ENCODE measurements around the gene TKFC. TPM values are rescaled to one million over a fixed set of nuclear protein-coding genes. Genes with fewer than 3 reads are reported as not detected.

TKFC gene, protein sequence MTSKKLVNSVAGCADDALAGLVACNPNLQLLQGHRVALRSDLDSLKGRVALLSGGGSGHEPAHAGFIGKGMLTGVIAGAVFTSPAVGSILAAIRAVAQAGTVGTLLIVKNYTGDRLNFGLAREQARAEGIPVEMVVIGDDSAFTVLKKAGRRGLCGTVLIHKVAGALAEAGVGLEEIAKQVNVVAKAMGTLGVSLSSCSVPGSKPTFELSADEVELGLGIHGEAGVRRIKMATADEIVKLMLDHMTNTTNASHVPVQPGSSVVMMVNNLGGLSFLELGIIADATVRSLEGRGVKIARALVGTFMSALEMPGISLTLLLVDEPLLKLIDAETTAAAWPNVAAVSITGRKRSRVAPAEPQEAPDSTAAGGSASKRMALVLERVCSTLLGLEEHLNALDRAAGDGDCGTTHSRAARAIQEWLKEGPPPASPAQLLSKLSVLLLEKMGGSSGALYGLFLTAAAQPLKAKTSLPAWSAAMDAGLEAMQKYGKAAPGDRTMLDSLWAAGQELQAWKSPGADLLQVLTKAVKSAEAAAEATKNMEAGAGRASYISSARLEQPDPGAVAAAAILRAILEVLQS
- polyA plus RNA-seq (2013) = 12.5 and 12.7 TPM in 2 replicates

DNA sequence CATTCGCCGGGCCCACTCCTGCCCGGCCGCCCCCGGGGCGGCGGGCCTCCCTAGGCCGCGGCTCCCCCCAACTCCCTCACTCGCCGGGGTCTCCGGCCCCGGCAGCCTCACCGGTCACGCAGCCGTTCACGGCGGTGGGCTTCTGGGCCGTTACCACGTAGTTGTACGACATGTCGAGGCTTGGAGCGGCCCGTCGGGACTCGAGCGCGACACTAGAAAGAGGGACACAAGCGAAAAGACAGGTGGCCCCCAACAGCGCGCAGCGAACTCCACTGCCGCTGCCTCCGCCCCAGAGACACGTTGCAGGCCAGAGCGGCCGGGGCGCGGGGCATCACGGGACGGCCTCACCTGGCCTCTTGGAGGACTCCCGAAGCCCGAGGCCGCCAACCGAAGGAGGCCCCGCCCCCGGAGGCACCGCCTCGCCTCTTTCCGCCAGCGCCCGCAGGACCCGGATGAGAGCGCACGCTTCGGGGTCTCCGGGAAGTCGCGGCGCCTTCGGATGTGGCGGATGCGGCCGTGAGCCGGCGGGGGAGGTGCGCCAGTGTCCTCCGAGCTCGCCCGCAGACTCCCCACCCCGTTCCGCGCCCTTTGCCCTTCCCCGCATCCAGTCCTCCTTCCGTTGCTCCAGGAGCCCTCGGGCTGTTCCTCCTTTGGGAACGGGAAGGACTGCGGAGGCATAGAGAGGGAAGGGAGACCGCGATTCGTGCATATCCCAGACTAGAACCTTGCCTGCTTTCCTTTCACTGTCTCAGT, at the start of gene TKFC, which contains the start of gene DDB1:
TKFC (plus strand) TSS at position 432 of the 753 bp plus-strand sequence. CDS start 1,501 bp downstream, outside the sequence.
DDB1 (minus strand) TSS at position 309 of the 753 bp plus-strand sequence; CDS start at position 172, 137 bp downstream.
- H3K4ac ChIP-seq (ENCODE audit: low read depth, low read length) = peak within 1 kb of the TSS; percentile 96
- peak within 1 kb of the TSS; percentile 86 for H3K4me2 ChIP-seq (ENCODE audit: low read length)
- no CpG with 5 or more reads among the region's 81 CpGs for WGBS (ENCODE audit: extremely low coverage, insufficient coverage, insufficient read length)
- peak within 1 kb of the TSS; percentile 89 for H2AK5ac ChIP-seq (ENCODE audit: low read length)
- peak within 1 kb of the TSS; percentile 88 for H3K18ac ChIP-seq (ENCODE audit: low read length)
- peak within 1 kb of the TSS; percentile 96 for H2BK120ac ChIP-seq (ENCODE audit: insufficient read depth, low read length, poor library complexity)
- H2BK12ac ChIP-seq (ENCODE audit: low read length) = peak within 1 kb of the TSS; percentile 5
- peak within 1 kb of the TSS; percentile 94 for H4K8ac ChIP-seq (ENCODE audit: low read depth, low read length)
- H3K4me1 ChIP-seq (ENCODE audit: control insufficient read depth in 1 of 2, insufficient read depth in 2 of 2, low read length in 2 of 2) = peaks cover 12 to 16% of the 10 kb centered on the region in 2 experiments
- peak within 1 kb of the TSS; percentile 84 for H4K12ac ChIP-seq (ENCODE audit: low read depth, low read length)
- peaks cover 2% of the 10 kb centered on the region for H3K9me3 ChIP-seq (ENCODE audit: insufficient read depth, low read depth, low read length)
- H3K14ac ChIP-seq (ENCODE audit: low read length) = peak within 1 kb of the TSS; percentile 96
- peak within 1 kb of the TSS; percentile 99 for H3K4me3 ChIP-seq (ENCODE audit: low read depth, low read length)
- H2BK5ac ChIP-seq (ENCODE audit: low read depth, low read length, poor library complexity) = peak within 1 kb of the TSS; percentile 84
- DNase-seq = peak; percentile 98 to 99
- no peak within 1 kb of the TSS for H3K23ac ChIP-seq (ENCODE audit: low read length)
- H3K36me3 ChIP-seq (ENCODE audit: control insufficient read depth in 1 of 2, insufficient read depth in 2 of 2, low read length in 2 of 2) = peaks cover 8 to 10% of the 10 kb centered on the region in 2 experiments
- peak within 1 kb of the TSS; percentile 98 for H4K91ac ChIP-seq (ENCODE audit: low read depth, low read length)
- H3K9ac ChIP-seq (ENCODE audit: low read length) = peak within 1 kb of the TSS; percentile 98
- H3K79me1 ChIP-seq (ENCODE audit: low read length) = peaks cover 15% of the 10 kb centered on the region
- H3K27ac ChIP-seq (ENCODE audit: low read depth, low read length) = peak within 1 kb of the TSS; percentile 85
- H3K79me2 ChIP-seq (ENCODE audit: control insufficient read depth, insufficient read depth, low read length, poor library complexity) = peaks cover 20% of the 10 kb centered on the region
- H3K27me3 ChIP-seq (ENCODE audit: insufficient read depth, low read length) = no peaks in the 10 kb centered on the region
- peak within 1 kb of the TSS; percentile 91 for H2AFZ ChIP-seq (ENCODE audit: insufficient read depth, low read length, poor library complexity)

DNA sequence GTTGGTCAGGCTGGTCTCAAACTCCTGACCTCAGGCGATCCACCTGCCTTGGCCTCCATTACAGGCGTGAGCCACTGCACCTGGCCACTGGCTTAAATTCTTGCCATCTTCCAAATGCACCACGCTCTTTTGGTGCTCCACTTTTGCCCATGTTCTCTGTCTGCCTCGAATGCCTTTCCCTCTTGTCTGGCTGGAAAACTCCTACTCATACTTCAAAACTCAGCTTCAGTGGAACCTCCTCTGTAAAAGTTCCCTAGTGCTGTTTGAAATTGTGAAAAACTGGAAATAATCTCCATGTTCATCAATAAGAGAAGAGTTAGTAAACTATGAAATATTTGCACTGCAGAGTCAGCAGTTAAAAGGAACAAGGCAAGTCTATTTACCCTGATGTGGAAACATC, 49.4 kb upstream of the TKFC start:
- no CpG with 5 or more reads among the region's 4 CpGs for WGBS (ENCODE audit: extremely low coverage, insufficient coverage, insufficient read length)
- Histone ChIP-seq H3K36me3 (ENCODE audit: control insufficient read depth in 1 of 2, insufficient read depth in 2 of 2, low read length in 2 of 2) (peaks cover 11 to 18% of the 10 kb centered on the region in 2 experiments), H4K8ac (ENCODE audit: low read depth, low read length) (no peak overlapping the region), H2AK5ac (ENCODE audit: low read length) (no peak overlapping the region), H3K14ac (ENCODE audit: low read length) (no peak overlapping the region), H3K4me3 (ENCODE audit: low read depth, low read length) (no peak overlapping the region), H3K4me1 (ENCODE audit: control insufficient read depth in 1 of 2, insufficient read depth in 2 of 2, low read length in 2 of 2) (peaks cover 3 to 5% of the 10 kb centered on the region in 2 experiments), H3K9me3 (ENCODE audit: insufficient read depth, low read depth, low read length) (peaks cover 4% of the 10 kb centered on the region), H4K12ac (ENCODE audit: low read depth, low read length) (no peak overlapping the region), H3K27me3 (ENCODE audit: insufficient read depth, low read length) (no peaks in the 10 kb centered on the region), H2BK5ac (ENCODE audit: low read depth, low read length, poor library complexity) (no peak overlapping the region), H2BK12ac (ENCODE audit: low read length) (no peak overlapping the region), H3K23ac (ENCODE audit: low read length) (no peak overlapping the region), H3K18ac (ENCODE audit: low read length) (no peak overlapping the region), H3K4ac (ENCODE audit: low read depth, low read length) (no peak overlapping the region), H3K9ac (ENCODE audit: low read length) (no peak overlapping the region), H3K79me1 (ENCODE audit: low read length) (no peaks in the 10 kb centered on the region), H3K4me2 (ENCODE audit: low read length) (no peak overlapping the region), H4K91ac (ENCODE audit: low read depth, low read length) (no peak overlapping the region), H2AFZ (ENCODE audit: insufficient read depth, low read length, poor library complexity) (no peak overlapping the region), H3K79me2 (ENCODE audit: control insufficient read depth, insufficient read depth, low read length, poor library complexity) (no peaks in the 10 kb centered on the region), H2BK120ac (ENCODE audit: insufficient read depth, low read length, poor library complexity) (no peak overlapping the region), H3K27ac (ENCODE audit: low read depth, low read length) (no peak overlapping the region)
- DNase-seq = peak in 1 of 2 donors; percentile 42

DNA sequence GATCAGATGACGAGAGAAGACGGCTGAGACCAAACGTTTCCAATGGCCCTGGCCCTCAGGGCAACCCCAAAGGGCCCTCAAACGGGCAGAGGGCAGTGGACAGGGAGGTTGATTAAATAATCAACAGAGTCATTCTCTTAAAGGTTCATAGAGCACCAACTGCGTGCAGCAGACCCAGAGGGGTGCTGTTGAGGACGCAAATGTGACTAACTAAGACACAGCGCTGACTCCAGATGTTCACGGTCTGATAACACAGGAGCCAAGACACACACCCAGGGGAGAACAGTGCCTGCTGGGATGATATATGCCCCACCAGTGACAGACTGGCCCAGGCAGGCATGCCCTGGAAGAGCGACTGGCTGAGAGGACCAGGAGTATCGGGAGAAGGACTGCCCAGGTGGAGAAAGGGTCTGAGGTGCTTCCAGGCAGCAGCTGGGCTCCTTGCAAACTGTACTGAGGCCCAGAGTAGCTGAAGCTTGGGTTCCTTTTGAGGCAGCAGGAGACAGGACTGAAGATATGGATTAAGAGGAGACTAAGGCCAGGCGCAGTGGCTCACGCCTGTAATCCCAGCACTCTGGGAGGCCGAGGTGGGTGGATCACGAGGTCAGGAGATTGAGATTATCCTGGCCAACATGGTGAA, 45.6 kb upstream of the TKFC start:
- Histone ChIP-seq H3K4me3 (ENCODE audit: low read depth, low read length) (no peak overlapping the region), H3K4me1 (ENCODE audit: control insufficient read depth in 1 of 2, insufficient read depth in 2 of 2, low read length in 2 of 2) (no peaks in the 10 kb centered on the region), H2BK120ac (ENCODE audit: insufficient read depth, low read length, poor library complexity) (no peak overlapping the region)

More for the DNA sequence above, 45.6 kb upstream of the TKFC start:
- Histone ChIP-seq H3K23ac (ENCODE audit: low read length) (no peak overlapping the region), H3K79me2 (ENCODE audit: control insufficient read depth, insufficient read depth, low read length, poor library complexity) (no peaks in the 10 kb centered on the region), H4K8ac (ENCODE audit: low read depth, low read length) (no peak overlapping the region), H3K27ac (ENCODE audit: low read depth, low read length) (no peak overlapping the region), H3K9ac (ENCODE audit: low read length) (no peak overlapping the region), H2AFZ (ENCODE audit: insufficient read depth, low read length, poor library complexity) (no peak overlapping the region), H3K27me3 (ENCODE audit: insufficient read depth, low read length) (no peaks in the 10 kb centered on the region), H3K18ac (ENCODE audit: low read length) (no peak overlapping the region), H4K12ac (ENCODE audit: low read depth, low read length) (no peak overlapping the region), H3K4me2 (ENCODE audit: low read length) (no peak overlapping the region), H2BK5ac (ENCODE audit: low read depth, low read length, poor library complexity) (no peak overlapping the region), H3K36me3 (ENCODE audit: control insufficient read depth in 1 of 2, insufficient read depth in 2 of 2, low read length in 2 of 2) (peaks cover 9 to 10% of the 10 kb centered on the region in 2 experiments), H3K79me1 (ENCODE audit: low read length) (no peaks in the 10 kb centered on the region), H2BK12ac (ENCODE audit: low read length) (no peak overlapping the region), H3K14ac (ENCODE audit: low read length) (no peak overlapping the region), H3K9me3 (ENCODE audit: insufficient read depth, low read depth, low read length) (peaks cover 3% of the 10 kb centered on the region), H4K91ac (ENCODE audit: low read depth, low read length) (no peak overlapping the region), H2AK5ac (ENCODE audit: low read length) (no peak overlapping the region), H3K4ac (ENCODE audit: low read depth, low read length) (no peak overlapping the region)
- WGBS (ENCODE audit: extremely low coverage, insufficient coverage, insufficient read length) = no CpG with 5 or more reads among the region's 14 CpGs
- no peak for DNase-seq

Measured in trophoblast cell (in vitro differentiated cells and primary cell).